GM12891 (cell line): Measurements from ENCODE around the gene TAF10.

ENCODE experiments used
- PAX5 ChIP-seq: IDR thresholded peaks from 2 replicates; pipeline ENCODE4 v1.6.1; 2011; ENCODE audit warnings: low read length, moderate library complexity, mild to moderate bottlenecking; ENCODE audit not compliant: insufficient read depth, severe bottlenecking
- POLR2A ChIP-seq: IDR thresholded peaks from 2 replicates; pipeline ENCODE4 v1.6.1; 2011; ENCODE audit warnings: low read depth, low read length, control low read depth
- POLR2AphosphoS5 ChIP-seq: IDR thresholded peaks from 2 replicates; pipeline ENCODE4 v1.6.1; 2011; ENCODE audit warnings: low read depth, low read length, control low read depth
- POU2F2 ChIP-seq: IDR thresholded peaks from 2 replicates; pipeline ENCODE4 v1.6.1; 2011; ENCODE audit warnings: low read depth, mild to moderate bottlenecking, control low read depth, low read length, moderate library complexity
- SPI1 ChIP-seq: IDR thresholded peaks from 2 replicates; pipeline ENCODE4 v1.6.1; 2011; ENCODE audit warnings: low read depth, low read length, control low read depth
- TAF1 ChIP-seq: IDR thresholded peaks from 2 replicates; pipeline ENCODE4 v1.6.1; 2011; ENCODE audit warnings: low read depth, low read length, control low read depth

- TF ChIP-seq POLR2A (no peak), TAF1 (no peak), POLR2AphosphoS5 (no peak), SPI1 (no peak), POU2F2 (no peak), PAX5 (no peak)
These were observed 21.7 kb upstream of the TAF10 start for GRCh38 chr11:6633422-6634408.
